Stimulated activated naive B cell treated with anti-CD40 and anti-IgM and Interleukin-4, amounts not matched to agents 10 μg/mL and 1 μg/mL and 100 μg/mL, for 72 hours (primary cell): ENCODE data around the gene PRKN.

ENCODE experiments used
- ATAC-seq, 2 donors: fragments of 150-1000 bp; cut with Tn5 transposase; replicated peaks; 2 replicates each; pipeline ENCODE4 v1.10.0; 2021; ENCODE audit warnings: moderate library complexity in 1 of 2
- DNase-seq: peaks from one replicate; pipeline ENCODE4 v3.0.0; 2021
- H3K27ac Mint-ChIP-seq: one replicate; pipeline ENCODE4 v1.8.0; 2022; ENCODE audit warnings: mild to moderate bottlenecking, mixed read lengths
- H3K27me3 Mint-ChIP-seq, 2 donors: one replicate each; pipeline ENCODE4 v1.8.0; 2022; ENCODE audit warnings: mixed read lengths in 2 of 2
- H3K36me3 Mint-ChIP-seq, 2 donors: one replicate each; pipeline ENCODE4 v1.8.0; 2022; ENCODE audit warnings: mixed read lengths in 2 of 2, mild to moderate bottlenecking in 1 of 2
- H3K4me1 Mint-ChIP-seq, 2 donors: one replicate each; pipeline ENCODE4 v1.8.0; 2022; ENCODE audit warnings: mixed read lengths in 2 of 2, mild to moderate bottlenecking in 1 of 2
- H3K4me3 Mint-ChIP-seq, 2 donors: one replicate each; pipeline ENCODE4 v1.8.0; 2022; ENCODE audit warnings: mild to moderate bottlenecking in 2 of 2, mixed read lengths in 2 of 2, moderate library complexity in 1 of 2
- H3K9me3 Mint-ChIP-seq, 2 donors: one replicate each; pipeline ENCODE4 v1.8.0; 2022; ENCODE audit warnings: mixed read lengths in 2 of 2, mild to moderate bottlenecking in 1 of 2

Gene PRKN

GRCh38 chr6:161410736-161411135, 1316.8 kb downstream of the PRKN start:
- ATAC-seq (no peak), DNase-seq (no peak)
- peaks cover 3% of the 10 kb centered on the region in 2 donors for H3K27me3 Mint-ChIP-seq
- no peak overlapping the region for H3K27ac Mint-ChIP-seq
- H3K4me3 Mint-ChIP-seq, result no peak overlapping the region
- H3K9me3 Mint-ChIP-seq, result peaks cover 0 to 5% of the 10 kb centered on the region in 2 donors
- no peaks in the 10 kb centered on the region for H3K4me1 Mint-ChIP-seq
- no peaks in the 10 kb centered on the region for H3K36me3 Mint-ChIP-seq

- Mint-ChIP-seq H3K4me3 (no peak overlapping the region), H3K27me3 (no peaks in the 10 kb centered on the region), H3K36me3 (no peaks in the 10 kb centered on the region), H3K4me1 (no peaks in the 10 kb centered on the region), H3K27ac (no peak overlapping the region), H3K9me3 (peaks cover 0 to 5% of the 10 kb centered on the region in 2 donors)
- DNase-seq (no peak), ATAC-seq (no peak)
These were observed 1317.5 kb downstream of the PRKN start for GRCh38 chr6:161410076-161410475.

GRCh38 chr6:161409353-161409752, 1318.2 kb downstream of the PRKN start:
- DNase-seq, result no peak
- Mint-ChIP-seq H3K36me3 (no peaks in the 10 kb centered on the region), H3K9me3 (peaks cover 0 to 5% of the 10 kb centered on the region in 2 donors), H3K4me1 (no peaks in the 10 kb centered on the region), H3K4me3 (no peak overlapping the region), H3K27me3 (no peaks in the 10 kb centered on the region), H3K27ac (no peak overlapping the region)
- no peak for ATAC-seq

- ATAC-seq (no peak), DNase-seq (no peak)
- no peaks in the 10 kb centered on the region for H3K36me3 Mint-ChIP-seq
- H3K4me3 Mint-ChIP-seq, result no peak overlapping the region
- H3K9me3 Mint-ChIP-seq, result peaks cover 0 to 10% of the 10 kb centered on the region in 2 donors
- no peak overlapping the region for H3K27ac Mint-ChIP-seq
- H3K4me1 Mint-ChIP-seq, result no peaks in the 10 kb centered on the region
- H3K27me3 Mint-ChIP-seq, result no peaks in the 10 kb centered on the region
These were observed 1319.5 kb downstream of the PRKN start for GRCh38 chr6:161408041-161408440.

- H3K4me3 Mint-ChIP-seq, result no peak overlapping the region
- ATAC-seq (no peak), DNase-seq (no peak)
- H3K27ac Mint-ChIP-seq, result no peak overlapping the region
- H3K36me3 Mint-ChIP-seq, result no peaks in the 10 kb centered on the region
- no peaks in the 10 kb centered on the region for H3K4me1 Mint-ChIP-seq
- peaks cover 0 to 10% of the 10 kb centered on the region in 2 donors for H3K9me3 Mint-ChIP-seq
- H3K27me3 Mint-ChIP-seq, result no peaks in the 10 kb centered on the region
These were observed 1320.0 kb downstream of the PRKN start for GRCh38 chr6:161407581-161407980.

- ATAC-seq, result no peak
- no peaks in the 10 kb centered on the region for H3K36me3 Mint-ChIP-seq
These were observed 1320.5 kb downstream of the PRKN start for GRCh38 chr6:161407115-161407514.

GRCh38 chr6:161406646-161407045, 1320.9 kb downstream of the PRKN start:
- ATAC-seq, result no peak
- H3K9me3 Mint-ChIP-seq, result peaks cover 0 to 10% of the 10 kb centered on the region in 2 donors
- no peaks in the 10 kb centered on the region for H3K27me3 Mint-ChIP-seq
- no peak overlapping the region for H3K27ac Mint-ChIP-seq
- no peaks in the 10 kb centered on the region for H3K4me1 Mint-ChIP-seq
- no peak overlapping the region for H3K4me3 Mint-ChIP-seq
- no peaks in the 10 kb centered on the region for H3K36me3 Mint-ChIP-seq
- DNase-seq, result no peak

More at GRCh38 chr6:161407115-161407514, 1320.5 kb downstream of the PRKN start:
- Mint-ChIP-seq H3K27ac (no peak overlapping the region), H3K4me3 (no peak overlapping the region), H3K9me3 (peaks cover 0 to 10% of the 10 kb centered on the region in 2 donors), H3K27me3 (no peaks in the 10 kb centered on the region), H3K4me1 (no peaks in the 10 kb centered on the region)
- DNase-seq, result no peak

GRCh38 chr6:161405418-161405817, 1322.1 kb downstream of the PRKN start:
- Mint-ChIP-seq H3K4me3 (no peak overlapping the region), H3K9me3 (peaks cover 0 to 9% of the 10 kb centered on the region in 2 donors), H3K4me1 (no peaks in the 10 kb centered on the region), H3K36me3 (no peaks in the 10 kb centered on the region), H3K27ac (no peak overlapping the region), H3K27me3 (no peaks in the 10 kb centered on the region)
- DNase-seq (no peak), ATAC-seq (no peak)

GRCh38 chr6:161403717-161404116, 1323.8 kb downstream of the PRKN start:
- ATAC-seq (no peak), DNase-seq (no peak)
- Mint-ChIP-seq H3K27ac (no peak overlapping the region), H3K9me3 (peaks cover 0 to 5% of the 10 kb centered on the region in 2 donors), H3K36me3 (no peaks in the 10 kb centered on the region), H3K4me3 (no peak overlapping the region), H3K4me1 (no peaks in the 10 kb centered on the region), H3K27me3 (peaks cover 0 to 3% of the 10 kb centered on the region in 2 donors)

GRCh38 chr6:161401587-161402309, 1325.8 kb downstream of the PRKN start:
- no peak overlapping the region for H3K4me3 Mint-ChIP-seq
- no peak for DNase-seq
- no peaks in the 10 kb centered on the region for H3K36me3 Mint-ChIP-seq
- H3K27me3 Mint-ChIP-seq, result peaks cover 0 to 4% of the 10 kb centered on the region in 2 donors
- peaks cover 0 to 5% of the 10 kb centered on the region in 2 donors for H3K9me3 Mint-ChIP-seq
- ATAC-seq, result no peak
- H3K4me1 Mint-ChIP-seq, result no peaks in the 10 kb centered on the region
- no peak overlapping the region for H3K27ac Mint-ChIP-seq

GRCh38 chr6:161400671-161401070, 1326.9 kb downstream of the PRKN start:
- Mint-ChIP-seq H3K27ac (no peak overlapping the region), H3K9me3 (peaks cover 0 to 5% of the 10 kb centered on the region in 2 donors), H3K27me3 (peaks cover 0 to 4% of the 10 kb centered on the region in 2 donors), H3K36me3 (no peaks in the 10 kb centered on the region), H3K4me1 (no peaks in the 10 kb centered on the region), H3K4me3 (no peak overlapping the region)
- ATAC-seq, result no peak
- no peak for DNase-seq

GRCh38 chr6:161396539-161396938, 1331.0 kb downstream of the PRKN start:
- Mint-ChIP-seq H3K27me3 (peaks cover 0 to 4% of the 10 kb centered on the region in 2 donors), H3K27ac (no peak overlapping the region), H3K4me3 (no peak overlapping the region), H3K4me1 (no peaks in the 10 kb centered on the region), H3K36me3 (no peaks in the 10 kb centered on the region), H3K9me3 (no peaks in the 10 kb centered on the region)
- DNase-seq (no peak), ATAC-seq (no peak)

- ATAC-seq (no peak), DNase-seq (no peak)
- Mint-ChIP-seq H3K27me3 (peaks cover 0 to 4% of the 10 kb centered on the region in 2 donors), H3K36me3 (no peaks in the 10 kb centered on the region), H3K4me1 (no peaks in the 10 kb centered on the region), H3K9me3 (no peaks in the 10 kb centered on the region), H3K27ac (no peak overlapping the region), H3K4me3 (no peak overlapping the region)
These were observed 1331.8 kb downstream of the PRKN start for GRCh38 chr6:161395716-161396231.

- Mint-ChIP-seq H3K27ac (no peak overlapping the region), H3K4me1 (no peaks in the 10 kb centered on the region), H3K27me3 (peaks cover 0 to 4% of the 10 kb centered on the region in 2 donors), H3K4me3 (no peak overlapping the region), H3K9me3 (no peaks in the 10 kb centered on the region), H3K36me3 (no peaks in the 10 kb centered on the region)
- ATAC-seq (no peak), DNase-seq (no peak)
These were observed 1333.1 kb downstream of the PRKN start for GRCh38 chr6:161394437-161394836.

GRCh38 chr6:161393839-161394364, 1333.7 kb downstream of the PRKN start:
- ATAC-seq, result peak; percentile 97 to 99
- peaks cover 0 to 3% of the 10 kb centered on the region in 2 donors for H3K27me3 Mint-ChIP-seq
- H3K36me3 Mint-ChIP-seq, result no peaks in the 10 kb centered on the region
- no peaks in the 10 kb centered on the region for H3K4me1 Mint-ChIP-seq
- no peak overlapping the region for H3K27ac Mint-ChIP-seq
- no peaks in the 10 kb centered on the region for H3K9me3 Mint-ChIP-seq
- peak; percentile 24 for DNase-seq
- no peak overlapping the region for H3K4me3 Mint-ChIP-seq
